GM19239 (cell line): ENCODE results near the gene SELPLG.
"Not testable (repeated sequence)": the region's sequence is repeated elsewhere in the genome, so short reads cannot be mapped to it uniquely, and the experiment has no call there.

Experiments
- DNase-seq: peaks from one replicate; pipeline ENCODE4 v3.0.0; 2011; ENCODE audit warnings: low spot score; ENCODE audit not compliant: insufficient read length
- FAIRE-seq: peaks from 2 replicates; lab custom pipeline; 2011; peaks lifted over from hg19 to GRCh38; lab: Jason Lieb, UNC

Gene SELPLG

DNA sequence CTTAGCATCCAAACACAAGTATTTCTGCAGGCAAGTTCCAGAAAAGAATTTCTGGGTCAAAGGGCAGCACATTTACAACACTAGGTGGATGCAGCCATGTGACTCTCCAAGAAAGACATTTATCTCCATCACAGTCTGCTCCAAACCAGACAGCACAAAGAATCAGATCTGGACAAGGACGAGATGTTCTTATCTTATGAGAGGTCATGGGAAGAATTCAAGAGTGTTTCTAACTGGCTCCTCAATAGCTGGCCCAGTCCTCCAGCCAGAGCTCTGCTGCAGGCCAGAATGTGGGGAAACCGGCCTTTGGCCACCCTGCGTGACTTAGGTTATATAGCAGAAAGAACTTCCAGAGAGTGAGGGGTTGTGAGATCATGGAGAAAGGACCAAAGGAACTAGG lies 53.2 kb downstream of the SELPLG start:
- DNase-seq (no peak), FAIRE-seq (no peak)

- no peak for DNase-seq
- FAIRE-seq = no peak
Measured at GRCh38 chr12:108578813-108579212, 54.9 kb downstream of the SELPLG start.

DNA sequence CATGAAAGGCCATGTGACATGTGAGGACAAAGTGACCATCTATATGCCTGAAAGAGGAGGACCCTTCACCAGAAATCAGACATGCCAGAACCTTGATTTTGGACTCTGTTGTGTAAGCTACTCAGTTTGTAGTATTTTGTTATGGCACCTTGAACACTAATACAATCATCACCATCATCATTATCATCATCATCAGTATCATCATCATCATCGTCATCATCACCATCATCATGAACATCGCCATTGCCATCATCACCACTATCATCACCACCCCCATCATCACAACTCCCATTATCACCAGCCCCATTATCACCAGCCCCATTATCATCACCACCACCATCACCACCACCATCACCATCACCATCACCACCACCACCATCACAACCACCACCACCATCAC lies 55.4 kb downstream of the SELPLG start:
- DNase-seq (no peak), FAIRE-seq (no peak)

- DNase-seq (no peak), FAIRE-seq (no peak)
Measured at GRCh38 chr12:108577458-108577857, 56.2 kb downstream of the SELPLG start.

- no peak for DNase-seq
- no peak for FAIRE-seq
Measured at GRCh38 chr12:108576660-108577234, 56.9 kb downstream of the SELPLG start.

GRCh38 chr12:108575199-108575912 lies 58.3 kb downstream of the SELPLG start:
- DNase-seq = no peak
- no peak for FAIRE-seq

DNA sequence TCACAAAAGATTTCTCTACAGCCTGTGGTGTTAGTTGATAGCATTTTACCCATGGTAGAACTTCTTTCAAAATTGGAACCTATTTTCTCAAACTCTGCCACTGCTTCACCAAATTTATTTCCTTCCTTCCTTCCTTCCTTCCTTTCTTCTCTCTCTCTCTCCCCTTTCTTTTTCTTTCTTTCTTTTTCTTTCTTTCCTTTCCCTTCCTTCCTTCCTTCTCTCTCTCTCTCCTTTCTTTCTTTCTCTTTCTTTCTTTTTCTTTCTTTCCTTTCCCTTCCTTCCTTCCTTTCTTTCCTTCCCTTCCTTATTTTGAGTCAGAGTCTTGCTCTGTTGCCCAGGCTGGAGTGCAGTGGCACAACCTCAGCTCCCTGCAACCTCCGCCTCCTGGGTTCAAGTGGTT lies 59.4 kb downstream of the SELPLG start:
- not testable (repeated sequence) for DNase-seq, FAIRE-seq

DNA sequence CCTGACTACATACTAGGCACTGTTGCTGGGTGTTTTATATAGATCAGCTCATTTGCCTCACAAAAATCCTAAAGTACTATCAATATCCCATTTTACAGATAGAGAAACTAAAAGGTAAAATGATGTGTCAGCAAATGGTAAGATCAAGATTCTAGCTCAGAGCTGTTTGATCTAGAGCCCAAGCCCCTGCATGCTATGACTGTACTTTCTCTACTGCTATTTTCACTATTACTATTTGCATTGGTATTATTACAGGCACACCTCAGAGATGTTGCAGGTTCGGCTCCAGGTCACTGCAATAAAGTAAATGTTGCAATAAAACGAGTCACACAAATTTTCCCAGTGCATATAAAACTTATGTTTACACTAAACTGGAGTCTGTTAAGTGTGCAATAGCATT lies 60.4 kb downstream of the SELPLG start:
- DNase-seq (no peak), FAIRE-seq (peak; percentile 66)

DNA sequence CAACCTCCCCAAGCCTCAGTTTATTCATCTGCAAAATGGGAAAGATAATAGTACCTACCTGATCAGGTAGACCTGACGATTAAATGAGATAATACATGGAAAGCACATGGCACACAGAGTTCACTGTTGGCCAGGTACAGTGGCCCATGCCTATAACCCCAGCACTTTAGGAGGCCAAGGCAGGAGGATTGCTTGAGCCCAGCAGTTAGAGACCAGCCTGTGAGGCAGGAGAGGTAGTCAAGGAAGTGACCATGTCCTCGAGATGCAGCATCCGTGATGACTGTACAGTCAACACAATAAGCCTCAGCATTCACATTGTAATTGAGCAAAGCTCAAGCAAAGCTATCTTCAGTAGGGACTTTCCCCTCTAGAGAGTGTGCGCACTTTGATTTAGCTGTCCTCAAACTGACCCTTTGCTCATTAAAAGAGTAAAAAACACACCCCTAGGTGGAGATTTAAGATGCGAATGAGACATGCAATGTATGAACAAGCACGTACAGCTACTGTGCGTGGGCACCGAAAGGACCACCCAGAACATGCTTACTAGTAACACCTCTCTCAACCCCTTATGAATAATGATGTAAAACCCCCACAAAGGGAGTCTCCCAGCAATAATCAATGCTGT lies 61.4 kb downstream of the SELPLG start:
- DNase-seq (no peak), FAIRE-seq (peak; percentile 89)
